Measurements from ENCODE around the gene TMEM134.
"Not testable (repeated sequence)": the region's sequence is repeated elsewhere in the genome, so short reads cannot be mapped to it uniquely, and the experiment has no call there.

The TMEM134 gene, protein sequence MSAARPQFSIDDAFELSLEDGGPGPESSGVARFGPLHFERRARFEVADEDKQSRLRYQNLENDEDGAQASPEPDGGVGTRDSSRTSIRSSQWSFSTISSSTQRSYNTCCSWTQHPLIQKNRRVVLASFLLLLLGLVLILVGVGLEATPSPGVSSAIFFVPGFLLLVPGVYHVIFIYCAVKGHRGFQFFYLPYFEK

GRCh38 chr11:67468759-67469507 lies at the start of gene TMEM134:
TMEM134 (minus strand) TSS chr11:67469251; CDS start chr11:67469192, 59 bp downstream.
- DNase-seq (ENCODE audit: low spot score) = peak; percentile 96

DNA sequence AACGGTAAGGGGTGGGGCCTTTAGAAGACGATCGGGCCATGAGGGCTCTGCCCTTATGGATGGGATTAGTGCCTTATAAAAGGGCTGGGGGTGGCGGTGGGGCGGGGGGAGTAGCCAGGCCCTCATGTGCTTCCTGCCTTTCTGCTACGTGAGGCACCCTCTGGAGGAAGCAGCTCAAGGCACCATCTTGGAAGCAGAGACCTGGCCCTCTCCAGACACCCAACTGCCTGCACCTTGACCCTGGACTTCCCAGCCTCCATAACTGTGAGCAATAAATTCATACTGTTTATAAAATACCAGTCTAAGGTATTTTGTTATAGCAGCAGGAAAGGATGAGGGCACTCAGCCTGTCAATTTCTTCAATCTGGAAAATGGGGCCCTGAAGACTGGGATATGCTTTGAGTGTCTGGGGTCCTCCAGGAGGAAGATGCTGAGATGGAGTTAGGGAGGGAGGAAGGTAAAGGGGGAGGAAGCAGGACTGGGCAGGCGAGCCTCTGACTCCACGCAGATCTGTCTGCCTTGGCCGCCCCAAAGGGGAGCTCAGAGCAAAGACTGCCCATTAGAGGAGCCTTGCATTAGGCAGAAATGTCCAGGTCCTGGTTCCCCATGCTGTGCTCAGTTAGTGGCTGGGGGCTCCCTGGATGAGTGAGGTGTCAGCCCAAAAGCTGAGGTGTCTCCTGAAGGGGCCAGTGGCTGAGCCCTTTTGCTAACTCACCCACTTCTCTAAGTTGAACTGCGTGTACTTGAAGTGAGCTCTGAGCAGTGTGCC lies 48.9 kb upstream of the TMEM134 start:
- no peak for DNase-seq (ENCODE audit: low spot score)

GRCh38 chr11:67516806-67517205 lies 47.8 kb upstream of the TMEM134 start:
- DNase-seq (ENCODE audit: low spot score) = no peak

DNA sequence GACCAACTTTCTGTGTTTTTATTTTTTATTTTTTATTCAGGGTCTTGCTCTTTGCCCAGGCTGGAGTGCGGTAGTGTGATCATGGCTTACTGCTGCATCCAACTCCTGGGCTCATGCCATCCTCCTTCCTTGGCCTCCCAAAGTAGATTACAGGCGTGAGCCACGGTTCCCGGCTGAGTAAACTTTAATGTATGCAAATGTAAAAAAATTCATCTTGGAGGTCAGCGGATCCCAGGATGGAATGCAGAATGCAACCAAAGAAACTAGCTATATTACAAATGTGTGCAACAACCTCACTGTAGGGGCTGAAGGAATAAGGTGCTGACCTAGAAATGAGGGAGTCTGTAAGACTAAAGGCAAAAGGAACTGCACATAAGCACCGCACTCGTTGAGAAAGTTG lies 45.1 kb upstream of the TMEM134 start:
- DNase-seq (ENCODE audit: low spot score) = no peak

DNA sequence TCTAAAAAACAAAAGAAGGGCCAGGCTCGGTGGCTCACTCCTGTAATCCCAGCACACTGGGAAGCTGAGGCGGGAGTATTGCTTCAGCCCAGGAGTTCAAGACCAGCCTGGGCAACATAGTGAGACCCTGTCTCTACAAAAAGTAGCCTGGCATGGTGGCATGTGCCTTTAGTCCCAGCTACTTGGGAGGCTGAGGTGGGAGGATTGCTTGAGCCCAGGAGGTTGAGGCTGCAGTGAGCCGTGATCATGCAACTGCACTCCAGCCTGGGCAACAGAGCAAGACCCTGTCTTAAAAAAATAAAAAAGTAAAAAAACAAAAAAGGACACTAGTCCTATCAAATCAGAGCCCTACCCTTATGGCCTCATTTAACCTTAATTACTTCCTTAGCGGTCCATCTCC lies 42.5 kb upstream of the TMEM134 start:
- not testable (repeated sequence) for DNase-seq (ENCODE audit: low spot score)

DNA sequence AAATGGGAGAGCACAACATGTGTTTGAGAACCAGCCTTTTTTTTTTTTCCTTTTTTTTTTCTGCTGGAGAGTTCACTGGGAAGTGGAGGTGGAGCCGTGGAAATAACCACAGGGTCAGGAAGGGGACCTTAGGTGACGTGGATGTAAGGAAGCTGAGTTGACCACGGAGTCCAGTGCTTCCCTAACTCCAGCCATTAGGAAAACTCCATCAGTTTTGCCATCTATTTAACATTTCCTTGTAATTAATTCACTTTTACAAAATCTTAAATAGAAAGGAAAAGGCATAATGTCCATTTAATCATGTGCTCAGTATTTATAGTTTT lies 40.9 kb upstream of the TMEM134 start:
- no peak for DNase-seq (ENCODE audit: low spot score)

- DNase-seq (ENCODE audit: low spot score) = peak; percentile 98
Observed at GRCh38 chr11:67508486-67509121, 39.6 kb upstream of the TMEM134 start.

GRCh38 chr11:67507864-67508485 lies 38.9 kb upstream of the TMEM134 start, which contains the start of gene CDK2AP2:
CDK2AP2 (minus strand) TSS chr11:67508162; CDS start chr11:67508082, 80 bp downstream.
- peak; percentile 99 for DNase-seq (ENCODE audit: low spot score)

DNA sequence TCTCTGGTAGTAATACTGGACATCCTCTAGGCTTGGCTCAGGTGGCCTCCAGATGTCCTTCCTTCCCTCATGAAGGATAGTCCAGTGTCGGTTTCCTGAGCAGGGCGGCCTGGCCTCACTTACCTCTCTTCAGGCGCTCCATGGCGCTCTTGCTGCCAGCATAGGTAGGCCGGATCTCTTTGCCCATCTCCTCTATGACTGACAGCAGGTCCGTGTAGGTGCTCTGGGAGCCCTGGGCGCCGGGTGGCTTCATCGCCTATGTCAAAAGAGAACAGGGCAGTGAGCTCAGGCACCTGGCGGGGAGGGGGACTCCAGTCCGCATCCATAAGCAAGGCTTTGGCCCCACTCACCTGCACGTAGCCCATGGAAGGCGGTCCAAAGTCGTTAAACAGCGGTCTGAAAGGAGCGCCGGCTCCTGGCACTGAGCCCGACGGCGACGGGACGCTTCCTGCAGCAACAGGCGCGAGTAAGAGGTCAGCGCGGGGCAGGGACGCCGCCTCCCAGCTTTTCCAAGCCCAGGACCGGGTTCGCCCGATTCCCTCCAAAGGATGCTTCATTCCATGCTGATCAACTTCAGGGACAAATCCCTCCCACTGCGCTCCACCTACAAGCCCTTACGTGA lies 38.3 kb upstream of the TMEM134 start:
- no peak for DNase-seq (ENCODE audit: low spot score)

GRCh38 chr11:67506426-67507051 lies 37.5 kb upstream of the TMEM134 start:
- no peak for DNase-seq (ENCODE audit: low spot score)

- peak; percentile 89 for DNase-seq (ENCODE audit: low spot score)
Observed at GRCh38 chr11:67505605-67506396, 36.8 kb upstream of the TMEM134 start.

GRCh38 chr11:67504950-67505581 lies 36.0 kb upstream of the TMEM134 start, which contains the start of gene PITPNM1:
PITPNM1 (minus strand) TSS chr11:67505363; CDS start chr11:67504180, 1,183 bp downstream.
- DNase-seq (ENCODE audit: low spot score) = peak; percentile 84

- peak; percentile 69 for DNase-seq (ENCODE audit: low spot score)
Observed at GRCh38 chr11:67504005-67504949, 35.2 kb upstream of the TMEM134 start.

DNA sequence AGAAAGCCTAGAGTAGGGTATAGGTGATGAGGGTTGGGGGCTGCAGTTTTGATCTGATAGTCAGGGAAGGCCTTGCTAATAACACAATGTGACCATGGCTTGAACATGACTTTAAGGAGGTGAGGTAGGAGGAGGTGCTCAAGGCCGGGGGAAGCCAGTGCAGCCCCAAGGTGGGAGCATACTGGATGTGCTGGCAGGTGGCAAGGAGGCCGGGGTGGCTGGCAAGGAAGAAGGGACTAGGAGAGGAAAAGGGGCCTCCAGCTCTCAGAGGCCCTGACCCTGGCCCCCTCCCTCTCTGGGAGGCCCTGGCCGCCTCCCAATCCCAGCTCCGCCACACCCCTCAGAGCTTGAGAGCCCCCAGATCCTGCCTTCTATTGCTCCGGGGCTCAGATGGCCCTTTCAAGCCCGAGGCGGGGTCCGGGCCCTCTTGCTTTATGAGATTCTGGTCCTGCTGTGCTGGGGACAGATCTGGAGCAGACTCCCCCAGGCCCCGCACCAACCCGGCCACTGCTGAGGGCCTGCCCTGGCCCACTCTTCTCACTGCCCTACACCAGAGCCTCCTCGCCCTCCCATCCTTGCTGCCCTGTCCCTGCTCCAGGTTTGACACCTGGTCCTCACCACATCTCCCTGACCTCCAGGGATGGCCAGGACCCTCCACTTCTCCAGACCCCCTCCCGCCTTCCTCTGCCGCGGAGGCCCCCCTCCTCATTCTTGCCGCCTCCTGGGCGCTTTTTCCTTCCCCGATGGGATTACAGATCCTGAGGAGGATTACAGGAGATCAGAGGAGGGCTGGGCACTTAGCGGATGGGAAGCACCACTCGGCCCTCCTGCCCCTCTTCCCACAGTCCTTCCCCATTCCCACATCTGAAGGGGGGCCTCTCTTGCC lies 34.3 kb upstream of the TMEM134 start:
- peak; percentile 63 for DNase-seq (ENCODE audit: low spot score)

DNA sequence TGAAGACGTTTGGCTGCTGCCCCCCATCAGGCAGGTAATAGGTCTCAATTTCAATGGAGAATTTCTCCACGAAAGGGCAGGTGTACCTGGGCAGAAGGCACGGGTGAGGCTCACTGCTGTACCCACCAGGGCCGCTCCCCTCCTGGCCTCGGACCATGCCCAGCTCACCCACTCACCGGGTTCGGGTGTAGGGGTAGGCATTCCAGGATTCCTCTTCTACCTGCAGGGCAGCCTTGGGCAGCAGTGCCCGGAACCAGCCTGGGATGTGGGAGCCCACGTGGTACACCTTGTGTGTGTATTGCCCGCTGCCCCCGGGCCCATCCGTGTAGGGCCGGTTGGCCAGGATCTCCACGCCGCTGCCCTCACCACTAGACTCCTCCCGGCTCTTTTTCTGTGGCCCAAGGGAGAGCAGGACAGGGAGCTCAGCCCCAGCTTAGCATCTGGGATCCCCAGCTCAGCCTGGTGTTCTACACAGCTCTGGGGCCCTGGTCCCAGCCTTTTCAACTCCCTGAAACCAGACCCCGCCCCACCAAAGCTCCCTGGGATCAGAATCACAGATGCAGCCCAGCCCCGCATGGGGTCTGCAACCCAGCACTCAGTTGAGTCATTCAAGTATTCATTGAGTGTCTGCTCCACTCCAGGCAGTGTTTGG lies 33.4 kb upstream of the TMEM134 start:
- DNase-seq (ENCODE audit: low spot score) = no peak

GRCh38 chr11:67501854-67502253 lies 32.8 kb upstream of the TMEM134 start:
- DNase-seq (ENCODE audit: low spot score) = no peak

Measured in ecto neural progenitor cell (in vitro differentiated cells).